NCI-H2107 treated with DMSO at 0.1 percent for 48 hours (cell line): ENCODE measurements around the gene SH2D2A.

Experiments
- DNase-seq: peaks from one replicate; lab custom pipeline; 2025; ENCODE audit not compliant: unreplicated experiment; lab: John Stamatoyannopoulos, UW

Gene SH2D2A

DNA sequence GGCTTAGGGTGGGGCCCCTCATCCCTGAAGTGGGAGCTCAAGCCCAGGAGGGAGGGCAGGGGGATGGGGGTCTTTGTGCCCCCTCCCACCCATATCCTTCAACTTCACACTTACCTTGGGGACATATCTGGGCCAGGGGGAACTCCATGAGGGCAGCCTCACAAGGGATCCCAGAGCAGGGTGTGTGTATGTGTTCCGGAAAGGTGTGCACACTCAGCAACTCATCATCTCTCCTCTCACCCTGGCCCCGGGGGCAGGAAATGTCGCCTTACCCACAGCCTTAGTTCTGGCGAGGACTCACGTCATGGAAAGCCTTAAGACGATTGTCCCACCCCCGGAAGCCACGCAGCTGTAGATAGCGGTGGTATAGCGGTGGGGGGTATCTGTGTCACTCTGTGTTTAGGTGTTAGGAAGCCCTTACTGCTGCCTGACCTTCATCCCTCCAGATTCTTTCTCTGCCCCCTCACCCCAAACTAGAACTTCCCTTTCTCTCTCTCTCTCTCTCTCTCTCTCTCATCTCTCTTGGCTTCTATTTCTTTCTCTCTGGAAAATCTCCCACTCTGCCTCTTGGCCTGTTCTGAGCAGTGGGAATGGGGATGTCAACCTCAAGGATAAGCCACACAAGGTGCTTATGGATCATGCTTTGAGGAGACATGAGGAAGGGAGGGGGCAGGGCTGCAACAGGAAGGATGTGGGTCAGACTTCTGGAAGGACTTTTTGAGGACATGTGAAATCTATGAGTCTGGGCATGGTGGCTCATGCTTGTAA, at the start of gene SH2D2A:
SH2D2A (minus strand) TSS at position 288 of the 768 bp plus-strand sequence; CDS start at position 148, 140 bp downstream.
- DNase-seq: no peak

DNA sequence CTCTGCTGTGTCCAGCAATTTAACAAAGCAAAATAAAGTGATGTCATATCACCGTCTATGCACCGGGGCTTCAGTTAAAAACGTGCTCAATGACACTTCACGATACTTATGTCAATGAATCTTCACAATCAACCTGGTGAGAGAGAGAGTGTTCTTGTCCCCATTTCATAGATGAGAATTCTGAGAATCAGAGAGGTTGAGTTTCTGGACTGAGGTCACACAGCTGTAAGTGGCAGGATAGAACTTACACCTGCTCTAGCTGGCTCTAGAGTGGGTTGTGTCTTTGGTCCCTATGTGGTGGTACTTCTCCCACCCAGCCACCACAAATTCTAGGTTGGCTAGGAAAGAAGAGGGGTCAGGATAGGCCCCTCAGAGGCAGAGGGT, 49.2 kb upstream of the SH2D2A start:
- DNase-seq: no peak

DNA sequence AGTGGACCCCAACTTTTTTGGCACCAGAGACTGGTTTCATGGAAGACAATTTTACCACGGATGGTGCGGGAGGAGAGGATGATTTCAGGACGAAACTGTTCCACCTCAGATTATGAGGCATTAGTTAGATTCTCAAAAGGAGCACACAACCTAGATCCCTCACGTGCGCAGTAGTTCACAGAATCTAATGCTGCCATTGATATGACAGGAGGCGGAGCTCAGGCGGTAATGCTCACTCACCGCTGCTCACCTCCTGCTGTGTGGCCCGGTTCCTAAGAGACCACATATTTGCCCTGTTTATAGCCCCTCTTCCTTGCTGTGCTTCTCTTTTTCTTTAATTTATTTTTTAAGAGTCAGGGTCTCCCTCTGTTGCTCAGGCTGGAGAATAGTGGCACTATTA, 48.6 kb upstream of the SH2D2A start:
- DNase-seq: no peak

DNA sequence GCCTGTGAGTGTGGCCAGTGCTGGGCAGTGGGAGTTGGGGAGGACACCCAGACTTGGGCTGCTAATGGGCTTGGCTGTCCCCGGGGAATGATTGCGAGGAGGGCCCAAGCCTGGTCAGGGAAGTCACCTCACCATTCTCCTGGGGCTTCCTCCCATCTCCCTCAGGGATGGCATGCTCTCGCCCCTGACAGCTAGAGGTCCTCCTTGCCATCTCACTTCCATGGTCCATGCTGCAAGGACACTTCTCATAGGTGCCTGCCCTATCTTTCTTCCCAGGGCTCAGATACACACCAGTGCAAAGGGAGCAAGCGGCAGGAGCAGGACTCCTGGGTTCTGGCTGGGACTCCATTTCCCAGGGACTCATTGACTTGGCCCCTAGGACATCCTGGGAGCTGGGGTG, 48.1 kb upstream of the SH2D2A start:
- no peak for DNase-seq

DNA sequence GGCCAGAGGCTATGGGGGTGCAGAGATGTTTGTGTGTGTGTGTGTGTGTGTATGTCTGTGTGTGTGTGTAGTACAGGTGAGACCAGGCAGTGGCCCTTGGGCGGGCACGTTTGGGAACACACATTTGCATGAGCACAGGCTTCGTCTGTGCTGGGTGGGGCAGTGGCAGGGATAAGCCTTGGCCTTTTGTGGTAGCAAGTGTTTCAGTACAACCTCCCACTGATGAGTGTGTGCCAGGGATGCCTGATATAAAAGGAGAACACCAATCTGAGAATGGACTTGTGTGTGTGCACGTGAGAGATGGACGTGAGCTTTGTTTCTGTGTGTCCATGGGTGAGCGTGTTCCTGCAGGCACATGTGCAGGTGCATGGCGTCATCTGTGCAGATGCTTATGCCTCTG, 47.0 kb upstream of the SH2D2A start:
- DNase-seq: no peak

DNA sequence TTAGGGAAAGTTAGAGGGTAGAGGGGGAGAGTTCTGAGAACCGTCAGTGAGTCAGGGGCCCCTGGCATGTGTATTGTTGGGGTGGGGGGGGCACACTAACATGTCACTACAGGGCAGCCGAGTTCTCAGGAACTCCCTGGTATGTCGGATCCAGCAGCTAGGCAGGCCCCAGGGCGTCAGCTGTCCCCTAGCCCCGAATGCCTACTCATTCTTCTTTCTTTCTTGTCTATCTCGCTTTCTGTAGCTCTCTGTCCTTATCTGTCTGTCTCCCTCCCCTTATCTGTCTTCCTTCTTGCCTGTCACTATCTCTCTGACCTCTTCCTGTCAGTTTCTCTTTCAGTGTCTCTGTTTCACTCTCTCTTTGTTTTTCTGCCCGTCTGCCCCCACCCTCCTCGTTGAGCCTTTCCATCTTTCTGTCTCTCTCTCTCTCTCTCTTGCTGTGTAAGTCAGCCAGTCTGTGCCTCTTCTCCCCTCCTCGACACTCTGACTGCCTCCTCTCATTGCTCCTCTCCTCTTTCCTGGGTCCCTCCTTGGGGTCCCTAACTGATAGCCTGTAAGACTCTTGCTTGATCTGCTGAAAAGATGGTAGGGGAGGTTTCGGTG, 46.5 kb upstream of the SH2D2A start:
- DNase-seq: no peak

DNA sequence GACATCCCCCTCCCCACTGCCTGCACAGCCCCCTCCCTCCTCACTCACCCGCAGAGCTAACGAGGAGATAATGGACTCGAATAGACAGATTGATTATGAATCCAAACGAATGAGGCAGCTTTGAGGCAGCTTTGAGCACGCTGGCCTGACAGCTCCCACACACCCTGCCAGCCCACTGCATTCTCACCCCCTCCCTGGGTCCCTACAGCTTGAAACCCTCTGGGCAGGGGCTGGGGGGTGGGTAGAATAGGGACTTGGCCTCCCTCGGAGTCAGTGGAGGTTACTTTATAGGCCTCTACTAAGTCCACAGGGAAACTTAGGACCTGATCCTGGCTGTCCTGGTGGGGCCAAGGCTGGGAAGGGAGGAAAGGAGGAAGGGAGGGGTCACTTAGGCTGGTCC, 45.9 kb upstream of the SH2D2A start:
- no peak for DNase-seq

DNA sequence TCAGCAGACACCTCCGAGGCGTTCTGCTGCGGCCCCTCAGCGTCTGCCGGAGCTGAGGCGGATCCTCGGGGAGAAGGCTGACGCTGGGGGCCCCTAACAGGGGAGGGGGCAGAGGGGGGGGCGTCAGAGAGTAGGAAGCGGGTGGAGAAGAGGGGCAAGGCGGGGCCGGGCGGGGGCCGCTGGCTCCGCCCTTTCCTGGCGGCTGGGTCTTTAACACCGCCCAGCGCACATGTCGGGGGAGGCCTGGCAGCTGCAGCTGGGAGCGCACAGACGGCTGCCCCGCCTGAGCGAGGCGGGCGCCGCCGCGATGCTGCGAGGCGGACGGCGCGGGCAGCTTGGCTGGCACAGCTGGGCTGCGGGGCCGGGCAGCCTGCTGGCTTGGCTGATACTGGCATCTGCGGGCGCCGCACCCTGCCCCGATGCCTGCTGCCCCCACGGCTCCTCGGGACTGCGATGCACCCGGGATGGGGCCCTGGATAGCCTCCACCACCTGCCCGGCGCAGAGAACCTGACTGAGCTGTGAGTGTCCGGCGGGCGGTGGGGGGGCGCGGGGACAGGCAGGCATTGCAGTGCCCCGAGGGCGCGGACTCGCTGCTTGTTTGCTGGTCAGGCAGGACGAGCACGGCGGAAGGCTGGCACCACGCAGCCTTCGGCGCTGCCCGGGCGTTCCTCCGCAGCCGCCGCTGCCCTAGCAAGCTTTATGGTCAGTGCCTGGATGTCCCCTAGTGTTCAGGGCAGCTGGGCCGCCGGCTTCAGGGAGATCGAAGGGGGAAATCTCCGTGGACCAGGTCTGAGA, 44.2 kb upstream of the SH2D2A start, which contains the start of gene NTRK1:
NTRK1 (plus strand) TSS at position 238 of the 796 bp plus-strand sequence; CDS start at position 308, 70 bp downstream.
- DNase-seq: no peak

DNA sequence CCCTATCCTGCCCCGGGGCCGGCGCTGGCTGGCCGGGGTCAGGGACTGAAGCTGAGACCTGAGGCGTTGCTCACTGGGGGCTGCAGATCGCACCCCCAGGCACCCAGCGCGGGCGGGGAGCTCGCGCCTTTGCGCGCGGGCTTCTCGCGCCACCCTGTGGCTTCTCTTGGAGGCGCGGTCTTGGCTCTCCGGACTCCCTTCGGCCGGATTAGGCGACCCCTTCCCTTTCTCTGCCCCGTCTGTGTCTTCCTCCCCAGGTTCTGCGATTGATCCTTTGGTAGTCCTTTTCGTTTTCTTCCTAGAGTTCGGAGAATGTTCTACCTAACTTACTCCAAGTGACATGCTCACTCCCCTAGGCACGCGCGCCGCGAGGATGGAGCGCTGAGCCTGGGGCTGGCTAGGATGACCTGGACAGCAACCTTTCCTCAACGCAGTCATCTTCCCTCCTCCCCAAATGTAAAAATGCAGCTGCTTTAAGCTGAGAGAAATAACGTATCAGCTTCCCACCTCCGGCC, 43.5 kb upstream of the SH2D2A start:
- no peak for DNase-seq

DNA sequence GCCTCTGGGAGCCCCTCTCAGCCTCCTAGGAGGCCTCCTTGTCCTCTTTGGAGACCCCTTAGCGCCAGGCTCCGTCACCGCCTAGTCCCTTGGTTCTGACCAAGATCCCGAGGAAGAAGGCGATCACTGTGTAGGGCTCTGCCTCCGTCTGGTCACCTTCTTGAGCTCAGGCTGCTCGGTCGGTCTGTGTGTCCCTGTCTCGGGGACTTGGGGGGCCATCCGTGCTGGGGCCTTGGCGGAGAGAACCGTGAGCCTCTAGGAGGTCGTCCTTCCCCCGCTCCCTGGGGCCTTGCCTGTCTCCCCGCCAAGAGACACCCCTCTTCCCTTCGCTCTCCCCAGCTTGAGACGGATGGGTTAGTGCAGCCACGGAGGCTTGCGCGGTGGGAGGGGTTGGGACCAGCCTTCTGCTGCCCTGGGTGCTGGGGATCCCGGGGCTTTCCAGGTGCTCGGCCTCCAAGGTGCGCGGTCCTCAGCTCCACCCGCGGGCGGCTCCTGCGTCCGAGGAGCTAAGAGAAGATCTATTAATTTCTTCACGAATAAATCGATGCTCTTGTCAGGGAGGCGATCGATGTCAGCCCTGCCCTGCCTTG, 43.0 kb upstream of the SH2D2A start:
- no peak for DNase-seq

DNA sequence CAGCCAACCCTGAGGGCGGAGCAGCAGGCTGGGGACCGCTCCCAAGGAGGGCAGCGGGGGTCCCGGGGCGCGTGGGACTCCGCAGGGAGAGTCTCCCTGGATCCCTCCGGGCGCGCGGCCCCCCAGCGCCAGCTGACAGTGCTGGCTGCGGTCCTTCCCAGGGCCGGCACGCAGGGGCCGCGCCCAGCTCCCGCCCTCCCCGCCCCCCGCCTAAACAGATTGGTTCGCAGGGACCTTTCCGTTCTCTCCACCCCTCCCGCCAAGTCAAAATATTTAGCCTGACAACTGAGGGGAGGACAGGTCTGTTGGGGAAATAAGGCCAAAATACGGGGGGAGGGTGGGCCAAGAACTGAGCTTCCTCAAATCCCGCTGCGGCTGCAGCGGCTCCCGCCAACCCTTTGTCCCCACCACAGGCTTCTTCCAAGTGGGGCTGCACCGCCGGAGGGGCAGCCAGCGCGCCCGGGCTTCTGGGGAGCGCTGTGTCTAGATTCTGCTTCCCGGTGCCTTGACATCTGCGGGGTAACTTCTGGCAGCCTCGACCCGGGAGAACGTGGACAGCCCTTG, 42.4 kb upstream of the SH2D2A start, which contains the start of gene INSRR:
INSRR (minus strand) TSS at position 159 of the 564 bp plus-strand sequence. CDS start 496 bp downstream, outside the sequence.
- DNase-seq: no peak

DNA sequence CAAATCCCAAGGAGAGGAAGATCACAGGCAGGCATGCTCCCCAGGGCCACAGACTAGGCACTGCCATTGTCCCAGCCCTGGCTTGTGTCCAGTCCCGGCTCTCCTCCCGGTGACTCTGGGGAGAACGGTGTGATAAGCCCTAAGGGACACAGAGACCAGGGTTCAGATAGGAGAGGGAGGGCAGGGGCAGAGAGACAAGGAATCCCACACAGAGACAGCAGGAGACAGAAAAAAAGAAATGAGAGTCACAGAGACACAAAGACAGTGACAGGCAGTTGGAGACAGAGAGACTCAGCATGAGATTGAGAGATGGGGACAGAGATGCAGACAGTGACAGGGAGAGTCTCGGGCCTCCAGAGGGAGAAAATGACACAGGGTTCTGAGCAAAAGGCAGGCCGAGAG, 41.9 kb upstream of the SH2D2A start:
- no peak for DNase-seq

DNA sequence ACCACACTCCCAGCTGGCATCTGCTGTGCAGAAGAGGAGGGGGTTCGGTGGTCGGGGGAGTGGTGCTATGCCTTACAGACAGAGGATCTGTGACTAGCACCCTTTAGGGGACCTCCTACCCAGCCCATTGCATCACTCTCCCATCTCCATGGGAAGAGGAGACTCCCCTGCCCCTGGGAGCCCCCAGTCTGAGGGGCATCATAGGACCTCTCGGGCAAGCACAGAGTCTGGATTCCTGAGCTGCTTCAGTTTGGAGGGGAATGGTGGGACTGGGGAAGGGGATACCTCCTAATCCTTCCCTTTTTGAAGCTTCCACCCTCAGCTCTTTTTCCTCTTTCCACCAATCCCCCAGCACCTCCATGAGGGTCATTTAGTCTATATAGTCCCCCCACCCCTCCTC, 40.9 kb upstream of the SH2D2A start:
- DNase-seq: no peak

DNA sequence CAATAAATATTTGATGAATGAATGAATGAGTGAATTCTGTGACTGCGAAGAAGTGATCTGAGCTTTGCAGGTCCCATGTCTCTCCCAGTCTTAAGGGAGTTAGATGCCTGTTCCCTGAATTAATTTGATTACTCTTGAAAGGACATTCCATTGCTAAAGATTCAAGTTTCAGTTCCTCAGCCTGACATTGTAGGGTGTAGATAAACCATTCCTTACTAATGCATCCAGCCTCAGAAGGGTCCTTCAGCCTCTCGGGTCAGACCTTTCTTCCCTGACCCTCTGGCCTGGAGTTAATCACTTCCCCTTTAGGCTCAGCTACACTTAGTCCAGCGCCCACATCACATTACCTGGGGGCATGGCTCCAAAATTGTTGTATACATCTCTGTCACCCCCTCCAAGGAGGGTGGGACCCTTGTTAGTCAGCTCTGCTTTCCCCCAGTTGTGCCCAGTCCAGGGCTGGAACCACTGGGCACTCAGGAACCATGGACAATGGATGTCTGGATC, 39.7 kb upstream of the SH2D2A start:
- no peak for DNase-seq

DNA sequence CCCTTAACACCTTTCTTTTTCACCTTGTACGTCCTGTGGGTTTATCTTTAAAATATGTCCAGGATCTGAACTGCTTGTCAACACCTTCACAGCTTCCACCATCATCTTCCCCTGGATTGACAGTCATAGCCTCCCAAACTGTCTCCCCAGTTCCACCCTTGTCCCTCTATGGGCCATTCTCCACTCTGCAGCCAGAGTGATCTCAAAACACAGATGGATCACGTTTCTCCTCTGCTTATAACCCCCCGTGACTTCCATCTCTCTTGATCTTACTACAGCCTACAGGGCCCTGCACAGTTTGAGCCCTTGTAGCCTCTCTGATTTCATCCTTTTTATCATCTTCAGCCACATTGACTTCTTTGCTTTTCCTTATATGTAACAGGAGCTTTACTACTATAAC, 38.0 kb upstream of the SH2D2A start:
- no peak for DNase-seq

DNA sequence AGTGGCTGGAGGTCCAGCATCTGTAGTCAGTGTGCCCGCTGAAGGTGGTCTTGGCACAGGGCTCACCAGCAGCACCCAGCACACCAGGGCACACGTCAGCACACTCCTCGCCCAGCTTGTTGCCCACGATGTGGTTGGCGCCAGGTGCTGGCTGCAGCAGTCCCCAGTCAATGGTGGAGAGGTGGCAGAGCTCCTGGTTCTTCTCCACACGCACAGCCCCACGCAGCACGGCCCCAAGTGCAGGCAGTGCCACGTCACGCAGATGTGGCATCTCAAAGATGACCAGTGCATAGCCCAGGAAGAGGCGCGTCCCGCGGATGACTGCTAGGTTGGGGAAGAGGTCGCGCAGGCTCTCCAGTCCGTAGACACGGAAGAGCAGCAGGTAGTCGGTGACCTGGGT, 37.1 kb upstream of the SH2D2A start:
- DNase-seq: no peak

DNA sequence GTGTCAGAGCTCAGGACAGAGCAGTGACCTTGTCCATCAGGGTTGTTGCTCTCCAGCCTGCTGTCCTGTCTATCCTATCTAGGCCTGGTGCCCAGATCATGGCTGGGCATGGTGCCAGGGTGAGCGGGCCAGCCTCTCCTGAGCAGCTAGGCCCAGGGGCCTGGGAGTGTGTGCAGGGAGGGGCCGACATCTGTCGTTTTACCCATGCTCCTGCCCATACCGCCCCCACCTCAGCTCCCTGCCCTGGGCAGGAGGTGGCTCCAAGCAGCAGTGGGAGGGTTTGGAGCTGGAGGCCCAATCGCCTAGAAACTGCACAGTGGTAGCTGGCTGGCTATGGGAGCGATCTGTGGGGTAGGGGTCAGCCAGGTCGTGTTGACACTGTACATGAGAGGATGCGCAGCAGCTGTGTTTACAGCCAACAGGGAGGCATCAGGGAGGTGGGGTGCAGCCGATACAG, 35.8 kb upstream of the SH2D2A start:
- DNase-seq: peak; percentile 77

DNA sequence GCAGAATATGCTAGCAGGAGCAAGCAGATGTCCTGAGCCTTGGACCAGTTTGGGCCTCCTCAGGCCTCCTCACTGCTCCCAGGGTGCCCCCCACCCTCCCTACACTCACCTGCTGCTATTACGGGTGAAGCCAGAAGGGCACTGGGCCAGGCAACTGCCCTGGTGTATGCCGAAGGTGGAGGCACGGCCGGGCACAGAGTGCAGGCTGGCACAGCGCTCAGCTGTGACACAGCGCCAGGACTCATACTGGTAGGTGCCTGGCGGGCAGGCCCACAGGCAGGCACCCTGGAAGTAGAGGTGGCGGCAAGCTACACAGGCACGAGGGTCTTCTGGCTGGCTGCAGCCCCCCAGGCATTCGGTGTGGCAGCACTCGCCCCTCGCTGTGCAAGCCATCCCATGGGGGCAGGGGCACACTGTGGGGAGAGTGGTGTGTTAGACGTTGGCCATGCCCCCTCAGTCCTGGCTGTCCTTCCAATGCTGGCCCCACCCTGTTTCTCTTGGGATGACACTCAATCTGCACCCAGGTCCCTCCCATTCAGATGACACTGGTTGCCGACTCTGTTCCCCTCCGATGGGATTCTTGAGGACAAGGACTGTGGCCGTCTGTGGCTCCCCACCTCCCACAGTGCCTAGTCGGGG, 35.2 kb upstream of the SH2D2A start:
- DNase-seq: no peak

DNA sequence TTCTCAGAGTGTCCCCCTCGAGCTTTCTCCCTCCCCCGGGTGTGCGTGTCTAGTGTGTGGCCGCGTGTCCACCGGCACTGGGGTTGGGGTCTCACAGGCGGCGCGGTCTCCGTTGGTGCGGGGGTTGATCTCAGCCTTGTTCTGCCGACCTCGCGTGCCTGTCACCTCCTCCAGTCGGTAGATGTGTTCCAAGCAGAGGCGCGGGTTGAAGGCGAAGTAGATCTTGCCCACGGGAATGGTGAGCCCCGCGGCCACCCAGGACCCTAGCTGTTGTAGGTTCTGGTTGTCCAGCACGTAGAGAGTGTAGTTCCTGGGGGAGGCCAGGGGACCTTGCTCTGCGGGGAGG, 32.5 kb upstream of the SH2D2A start:
- DNase-seq: no peak

DNA sequence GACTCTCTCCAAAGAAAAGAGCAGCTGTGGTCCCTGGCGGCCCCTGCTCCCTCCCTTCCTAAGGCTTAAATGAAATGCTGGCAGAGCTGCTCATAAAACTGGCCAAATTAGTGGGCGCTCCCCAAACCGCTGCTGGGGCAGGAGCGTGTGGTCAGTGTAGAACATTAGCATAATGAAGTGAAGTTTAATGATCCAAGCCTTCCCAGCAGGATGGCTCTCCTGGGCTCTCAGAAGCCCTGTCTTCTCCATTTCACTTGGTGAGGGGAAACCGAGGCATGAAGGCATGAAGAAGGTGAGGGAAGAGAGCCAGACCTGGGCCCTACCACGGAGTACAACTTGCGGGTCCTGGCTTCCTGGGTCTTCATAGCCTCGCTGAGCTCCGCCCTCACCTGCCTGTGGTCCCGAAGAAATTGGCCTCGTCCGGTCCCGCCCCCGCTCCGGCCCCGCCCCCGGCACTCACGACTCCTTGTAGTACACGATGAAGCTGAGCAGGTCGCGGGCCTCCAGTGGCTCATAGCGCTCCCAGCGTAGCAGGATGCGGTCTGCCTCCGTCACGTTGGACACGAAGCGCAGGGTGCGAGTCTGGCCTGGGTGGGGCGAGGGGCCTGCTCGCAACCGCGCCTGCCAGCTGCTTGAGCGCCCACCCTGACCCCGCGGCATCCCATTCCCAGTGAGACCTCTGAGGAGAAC, 32.0 kb upstream of the SH2D2A start:
- DNase-seq: no peak
